Measurements from ENCODE around the gene ST14.

- no peak for TF ChIP-seq POLR2AphosphoS5 (IDR thresholded peaks at IDR 0.05; ENCODE audit: low read depth, low read length)
- TF ChIP-seq REST (IDR thresholded peaks at IDR 0.05; ENCODE audit: insufficient read depth in 1 of 2, low read depth in 2 of 2, low read length in 2 of 2), result no peak
These were observed 16.3 kb downstream of the ST14 start for GRCh38 chr11:130175898-130176297.
